ENCODE results near the gene GFPT1.
"Not testable (repeated sequence)": the region's sequence is repeated elsewhere in the genome, so short reads cannot be mapped to it uniquely, and the experiment has no call there.

The GFPT1 gene

GRCh38 chr2:69383176-69383812, 3.7 kb downstream of the GFPT1 start:
- DNase-seq = no peak

GRCh38 chr2:69382547-69382946, 4.5 kb downstream of the GFPT1 start:
- no peak for DNase-seq

- peak; percentile 6 for DNase-seq
These were observed 5.7 kb downstream of the GFPT1 start for GRCh38 chr2:69381337-69381737.

GRCh38 chr2:69380072-69380917, 6.7 kb downstream of the GFPT1 start:
- DNase-seq = no peak

GRCh38 chr2:69376403-69376802, 10.6 kb downstream of the GFPT1 start:
- no peak for DNase-seq

- peak; percentile 44 for DNase-seq
These were observed 11.3 kb downstream of the GFPT1 start for GRCh38 chr2:69375494-69376353.

GRCh38 chr2:69372767-69373166, 14.3 kb downstream of the GFPT1 start:
- DNase-seq = no peak

GRCh38 chr2:69369802-69370201, 17.2 kb downstream of the GFPT1 start:
- DNase-seq = no peak

- DNase-seq = no peak
These were observed 18.4 kb downstream of the GFPT1 start for GRCh38 chr2:69368588-69368987.

GRCh38 chr2:69359371-69359770, 27.7 kb downstream of the GFPT1 start:
- no peak for DNase-seq

- DNase-seq = no peak
These were observed 28.1 kb downstream of the GFPT1 start for GRCh38 chr2:69358914-69359313.

- no peak for DNase-seq
These were observed 30.6 kb downstream of the GFPT1 start for GRCh38 chr2:69356471-69356870.

GRCh38 chr2:69354976-69355375, 32.1 kb downstream of the GFPT1 start:
- not testable (repeated sequence) for DNase-seq

- DNase-seq = no peak
These were observed 33.7 kb downstream of the GFPT1 start for GRCh38 chr2:69353360-69353759.

- DNase-seq = no peak
These were observed 38.2 kb downstream of the GFPT1 start for GRCh38 chr2:69348781-69349180.

GRCh38 chr2:69345434-69345833, 41.6 kb downstream of the GFPT1 start:
- DNase-seq = peak; percentile 60

- no peak for DNase-seq
These were observed 42.7 kb downstream of the GFPT1 start for GRCh38 chr2:69344305-69344704.

GRCh38 chr2:69340101-69340775, 46.8 kb downstream of the GFPT1 start:
- no peak for DNase-seq

- no peak for DNase-seq
These were observed 51.7 kb downstream of the GFPT1 start for GRCh38 chr2:69335311-69335710.

GRCh38 chr2:69333352-69333751, 53.7 kb downstream of the GFPT1 start:
- DNase-seq = no peak

- no peak for DNase-seq
These were observed 56.2 kb downstream of the GFPT1 start for GRCh38 chr2:69330781-69331180.

- DNase-seq = no peak
These were observed 64.4 kb downstream of the GFPT1 start for GRCh38 chr2:69322631-69323030.

- no peak for DNase-seq
These were observed 70.5 kb downstream of the GFPT1 start for GRCh38 chr2:69316550-69316949.

Measured in inflammatory macrophage treated with lipopolysaccharide for 4 hours (primary cell).